H1 (cell line): ENCODE results near the gene LYPD4. TPM values are rescaled to one million over a fixed set of nuclear protein-coding genes. Genes with fewer than 3 reads are reported as not detected.

Experiments used
- CHD2 ChIP-seq: IDR thresholded peaks from 2 replicates; pipeline ENCODE4 v1.6.1; 2012; ENCODE audit warnings: low read length, improper control_type of control experiment
- EGR1 ChIP-seq: IDR thresholded peaks from 2 replicates; pipeline ENCODE4 v1.6.1; 2011; ENCODE audit warnings: low read depth, low read length, borderline replicate concordance
- GABPA ChIP-seq: IDR thresholded peaks from 2 replicates; pipeline ENCODE4 v1.6.1; 2011; ENCODE audit warnings: mild to moderate bottlenecking, low read length, moderate library complexity, borderline replicate concordance; ENCODE audit not compliant: insufficient read depth
- PHF8 ChIP-seq: fragments of 200-600 bp; sonication (generic); conservative IDR thresholded peaks from 2 replicates; pipeline ENCODE4 v1.7.1; 2012; ENCODE audit warnings: low read depth, mild to moderate bottlenecking, inconsistent platforms, low read length, moderate library complexity
- SAP30 ChIP-seq: fragments of 300-600 bp; sonication (generic); IDR thresholded peaks from 2 replicates; pipeline ENCODE4 v1.7.1; 2012; ENCODE audit warnings: low read length, moderate library complexity, mild to moderate bottlenecking, inconsistent platforms; ENCODE audit not compliant: insufficient read depth, insufficient replicate concordance
- polyA plus RNA-seq, 7 experiments: library from polyadenylated mRNA; depleted of rRNA in 3 of 7; stranded (reverse) in 5 of 7; unstranded in 2 of 7; fragments of >200 nt in 5 of 7; fragments of 200-250 nt in 2 of 7; gene quantifications; 1 replicate in 5 of 7; 2 replicates in 1 of 7; 4 replicates in 1 of 7; pipeline versions ENCODE4 v1.2.1 to v1.2.3, GENCODE V29; 2011 to 2013; ENCODE audit warnings: missing spikeins in 2 of 7, mixed read lengths in 2 of 7
- total RNA-seq: library from RNA; stranded (reverse); fragmentation: NEBNext Ultra II Directional; extraction: Animal tissue kit (Norgen Biotek cat#: 25700); gene quantifications from 2 replicates; pipeline ENCODE4 v1.2.1, GENCODE V29; 2021
- TF ChIP-seq, protein P1 (sequence below): fragments of 300-600 bp; sonication (generic); IDR thresholded peaks from 2 replicates; pipeline ENCODE4 v1.7.1; 2012; ENCODE audit warnings: low read length, moderate library complexity, mild to moderate bottlenecking, inconsistent platforms; ENCODE audit not compliant: insufficient replicate concordance
- TF ChIP-seq, protein P2 (sequence below): IDR thresholded peaks from 2 replicates; pipeline ENCODE4 v1.6.1; 2012; ENCODE audit warnings: inconsistent platforms

LYPD4 gene
- total and polyA plus RNA-seq, 2 of the 8 experiments (the other 6 are each of a cell fraction or from before 2014, with no cell fraction given): 0.06 TPM; not detected in 1

DNA sequence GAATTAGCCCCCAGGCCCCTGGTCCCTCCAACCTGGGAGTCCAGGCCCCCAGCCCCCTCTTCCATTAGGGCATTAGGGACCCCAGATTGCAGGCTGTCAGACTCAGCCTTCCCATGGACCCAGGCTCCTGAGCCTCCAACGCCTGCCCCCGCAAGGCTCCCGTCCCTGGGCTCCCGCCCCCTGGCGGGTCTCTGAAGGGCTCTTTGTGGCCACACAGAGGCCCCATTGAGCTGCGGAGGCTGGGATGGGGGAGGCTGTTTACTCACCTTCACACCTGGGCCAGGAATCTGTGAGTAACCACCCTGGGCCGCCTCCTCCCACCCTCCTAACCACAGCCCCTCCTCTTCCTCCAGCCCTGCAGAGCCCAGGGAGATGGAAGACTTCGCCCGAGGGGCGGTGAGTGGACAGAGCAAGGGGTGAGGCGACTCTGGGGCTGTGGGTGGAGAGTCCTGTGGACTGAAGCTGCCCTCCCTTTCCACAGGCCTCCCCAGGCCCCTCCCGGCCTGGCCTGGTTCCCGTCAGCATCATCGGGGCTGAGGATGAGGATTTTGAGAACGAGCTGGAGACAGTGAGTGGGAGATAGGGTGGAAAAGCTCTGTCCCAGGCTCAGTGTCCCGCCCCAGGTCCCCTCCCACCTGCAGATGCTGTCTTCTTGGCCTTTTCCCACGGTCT lies 43.4 kb upstream of the LYPD4 start (continued):
- TF ChIP-seq, protein P1, sequence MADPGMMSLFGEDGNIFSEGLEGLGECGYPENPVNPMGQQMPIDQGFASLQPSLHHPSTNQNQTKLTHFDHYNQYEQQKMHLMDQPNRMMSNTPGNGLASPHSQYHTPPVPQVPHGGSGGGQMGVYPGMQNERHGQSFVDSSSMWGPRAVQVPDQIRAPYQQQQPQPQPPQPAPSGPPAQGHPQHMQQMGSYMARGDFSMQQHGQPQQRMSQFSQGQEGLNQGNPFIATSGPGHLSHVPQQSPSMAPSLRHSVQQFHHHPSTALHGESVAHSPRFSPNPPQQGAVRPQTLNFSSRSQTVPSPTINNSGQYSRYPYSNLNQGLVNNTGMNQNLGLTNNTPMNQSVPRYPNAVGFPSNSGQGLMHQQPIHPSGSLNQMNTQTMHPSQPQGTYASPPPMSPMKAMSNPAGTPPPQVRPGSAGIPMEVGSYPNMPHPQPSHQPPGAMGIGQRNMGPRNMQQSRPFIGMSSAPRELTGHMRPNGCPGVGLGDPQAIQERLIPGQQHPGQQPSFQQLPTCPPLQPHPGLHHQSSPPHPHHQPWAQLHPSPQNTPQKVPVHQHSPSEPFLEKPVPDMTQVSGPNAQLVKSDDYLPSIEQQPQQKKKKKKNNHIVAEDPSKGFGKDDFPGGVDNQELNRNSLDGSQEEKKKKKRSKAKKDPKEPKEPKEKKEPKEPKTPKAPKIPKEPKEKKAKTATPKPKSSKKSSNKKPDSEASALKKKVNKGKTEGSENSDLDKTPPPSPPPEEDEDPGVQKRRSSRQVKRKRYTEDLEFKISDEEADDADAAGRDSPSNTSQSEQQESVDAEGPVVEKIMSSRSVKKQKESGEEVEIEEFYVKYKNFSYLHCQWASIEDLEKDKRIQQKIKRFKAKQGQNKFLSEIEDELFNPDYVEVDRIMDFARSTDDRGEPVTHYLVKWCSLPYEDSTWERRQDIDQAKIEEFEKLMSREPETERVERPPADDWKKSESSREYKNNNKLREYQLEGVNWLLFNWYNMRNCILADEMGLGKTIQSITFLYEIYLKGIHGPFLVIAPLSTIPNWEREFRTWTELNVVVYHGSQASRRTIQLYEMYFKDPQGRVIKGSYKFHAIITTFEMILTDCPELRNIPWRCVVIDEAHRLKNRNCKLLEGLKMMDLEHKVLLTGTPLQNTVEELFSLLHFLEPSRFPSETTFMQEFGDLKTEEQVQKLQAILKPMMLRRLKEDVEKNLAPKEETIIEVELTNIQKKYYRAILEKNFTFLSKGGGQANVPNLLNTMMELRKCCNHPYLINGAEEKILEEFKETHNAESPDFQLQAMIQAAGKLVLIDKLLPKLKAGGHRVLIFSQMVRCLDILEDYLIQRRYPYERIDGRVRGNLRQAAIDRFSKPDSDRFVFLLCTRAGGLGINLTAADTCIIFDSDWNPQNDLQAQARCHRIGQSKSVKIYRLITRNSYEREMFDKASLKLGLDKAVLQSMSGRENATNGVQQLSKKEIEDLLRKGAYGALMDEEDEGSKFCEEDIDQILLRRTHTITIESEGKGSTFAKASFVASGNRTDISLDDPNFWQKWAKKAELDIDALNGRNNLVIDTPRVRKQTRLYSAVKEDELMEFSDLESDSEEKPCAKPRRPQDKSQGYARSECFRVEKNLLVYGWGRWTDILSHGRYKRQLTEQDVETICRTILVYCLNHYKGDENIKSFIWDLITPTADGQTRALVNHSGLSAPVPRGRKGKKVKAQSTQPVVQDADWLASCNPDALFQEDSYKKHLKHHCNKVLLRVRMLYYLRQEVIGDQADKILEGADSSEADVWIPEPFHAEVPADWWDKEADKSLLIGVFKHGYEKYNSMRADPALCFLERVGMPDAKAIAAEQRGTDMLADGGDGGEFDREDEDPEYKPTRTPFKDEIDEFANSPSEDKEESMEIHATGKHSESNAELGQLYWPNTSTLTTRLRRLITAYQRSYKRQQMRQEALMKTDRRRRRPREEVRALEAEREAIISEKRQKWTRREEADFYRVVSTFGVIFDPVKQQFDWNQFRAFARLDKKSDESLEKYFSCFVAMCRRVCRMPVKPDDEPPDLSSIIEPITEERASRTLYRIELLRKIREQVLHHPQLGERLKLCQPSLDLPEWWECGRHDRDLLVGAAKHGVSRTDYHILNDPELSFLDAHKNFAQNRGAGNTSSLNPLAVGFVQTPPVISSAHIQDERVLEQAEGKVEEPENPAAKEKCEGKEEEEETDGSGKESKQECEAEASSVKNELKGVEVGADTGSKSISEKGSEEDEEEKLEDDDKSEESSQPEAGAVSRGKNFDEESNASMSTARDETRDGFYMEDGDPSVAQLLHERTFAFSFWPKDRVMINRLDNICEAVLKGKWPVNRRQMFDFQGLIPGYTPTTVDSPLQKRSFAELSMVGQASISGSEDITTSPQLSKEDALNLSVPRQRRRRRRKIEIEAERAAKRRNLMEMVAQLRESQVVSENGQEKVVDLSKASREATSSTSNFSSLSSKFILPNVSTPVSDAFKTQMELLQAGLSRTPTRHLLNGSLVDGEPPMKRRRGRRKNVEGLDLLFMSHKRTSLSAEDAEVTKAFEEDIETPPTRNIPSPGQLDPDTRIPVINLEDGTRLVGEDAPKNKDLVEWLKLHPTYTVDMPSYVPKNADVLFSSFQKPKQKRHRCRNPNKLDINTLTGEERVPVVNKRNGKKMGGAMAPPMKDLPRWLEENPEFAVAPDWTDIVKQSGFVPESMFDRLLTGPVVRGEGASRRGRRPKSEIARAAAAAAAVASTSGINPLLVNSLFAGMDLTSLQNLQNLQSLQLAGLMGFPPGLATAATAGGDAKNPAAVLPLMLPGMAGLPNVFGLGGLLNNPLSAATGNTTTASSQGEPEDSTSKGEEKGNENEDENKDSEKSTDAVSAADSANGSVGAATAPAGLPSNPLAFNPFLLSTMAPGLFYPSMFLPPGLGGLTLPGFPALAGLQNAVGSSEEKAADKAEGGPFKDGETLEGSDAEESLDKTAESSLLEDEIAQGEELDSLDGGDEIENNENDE: no peak
- TF ChIP-seq, protein P2, sequence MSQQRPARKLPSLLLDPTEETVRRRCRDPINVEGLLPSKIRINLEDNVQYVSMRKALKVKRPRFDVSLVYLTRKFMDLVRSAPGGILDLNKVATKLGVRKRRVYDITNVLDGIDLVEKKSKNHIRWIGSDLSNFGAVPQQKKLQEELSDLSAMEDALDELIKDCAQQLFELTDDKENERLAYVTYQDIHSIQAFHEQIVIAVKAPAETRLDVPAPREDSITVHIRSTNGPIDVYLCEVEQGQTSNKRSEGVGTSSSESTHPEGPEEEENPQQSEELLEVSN: no peak
- TF ChIP-seq EGR1: no peak; the same call in 1 of the 2 replicates
- TF ChIP-seq SAP30: no peak
- TF ChIP-seq GABPA: no peak
- no peak for TF ChIP-seq CHD2
- no peak for TF ChIP-seq PHF8
